Activated T-cell treated with anti-CD3 and anti-CD28 coated beads, Interleukin-2, amount 50 U/mL, for 1 hour (primary cell): ENCODE measurements around the gene TMEM231.
"Not testable (repeated sequence)": the region's sequence is repeated elsewhere in the genome, so short reads cannot be mapped to it uniquely, and the experiment has no call there.

Experiments
- DNase-seq: peaks from one replicate; pipeline ENCODE4 v3.0.0-alpha.2; 2020

TMEM231 gene

GRCh38 chr16:75555707-75556430 is at the start of gene TMEM231:
TSS of gene TMEM231 (minus strand) at chr16:75556252. CDS start at chr16:75556209, 43 bp downstream.
- DNase-seq, result peak; percentile 96

- DNase-seq, result no peak
These were observed 47.2 kb upstream of the TMEM231 start for GRCh38 chr16:75603241-75603640.

GRCh38 chr16:75599452-75600277 is 43.6 kb upstream of the TMEM231 start:
- no peak for DNase-seq

DNA sequence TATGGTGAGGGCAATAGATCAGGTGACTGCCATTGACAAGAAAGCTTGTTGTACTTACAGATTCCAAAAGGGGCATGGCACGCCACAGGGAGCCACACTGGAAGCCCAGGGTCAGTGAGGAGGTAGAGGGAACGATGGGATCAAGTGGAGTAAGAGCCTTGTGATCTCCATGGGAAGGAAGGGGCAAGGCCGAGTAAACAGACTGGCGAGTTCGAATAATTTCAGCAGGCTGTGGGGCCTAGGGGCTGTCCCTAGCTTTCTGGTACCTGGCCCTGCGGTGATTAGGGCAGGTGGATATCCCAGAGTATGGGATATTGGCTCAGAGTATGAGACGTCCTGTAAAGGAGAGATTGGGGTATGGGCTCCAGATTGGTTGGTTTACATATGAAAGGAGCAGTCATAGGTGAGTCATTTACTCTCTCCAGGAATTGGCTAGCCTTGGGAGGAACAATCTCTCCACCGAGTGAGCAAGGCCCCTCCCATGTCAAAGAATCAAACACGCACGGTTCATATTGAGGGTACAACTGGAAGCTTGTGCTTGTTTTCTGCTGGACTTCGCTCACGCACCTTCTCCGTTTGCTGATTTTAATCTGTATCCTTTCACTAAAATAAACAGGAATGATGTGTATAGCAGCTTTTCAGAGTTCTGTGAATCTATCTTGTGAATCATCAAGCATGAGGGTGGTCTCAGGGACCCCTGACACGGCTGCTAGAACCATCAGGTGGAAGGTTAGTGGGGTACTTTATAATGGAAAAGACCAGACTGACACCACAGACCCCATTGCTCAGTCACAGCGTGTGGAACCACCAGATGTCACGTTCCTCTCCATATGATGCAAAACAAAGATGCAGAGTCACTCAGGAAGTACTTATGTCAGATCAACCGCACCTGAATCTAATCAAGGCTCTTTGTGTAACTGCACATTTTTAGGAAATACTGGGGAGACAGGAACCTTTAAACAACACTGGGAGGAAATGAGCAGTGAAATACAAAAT is 38.1 kb upstream of the TMEM231 start:
- no peak for DNase-seq

GRCh38 chr16:75593308-75593707 is 37.3 kb upstream of the TMEM231 start:
- DNase-seq, result no peak

GRCh38 chr16:75591927-75592326 is 35.9 kb upstream of the TMEM231 start:
- not testable (repeated sequence) for DNase-seq

GRCh38 chr16:75590920-75591843 is 35.1 kb upstream of the TMEM231 start:
- DNase-seq, result no peak

GRCh38 chr16:75589306-75589705 is 33.3 kb upstream of the TMEM231 start:
- DNase-seq, result no peak

DNA sequence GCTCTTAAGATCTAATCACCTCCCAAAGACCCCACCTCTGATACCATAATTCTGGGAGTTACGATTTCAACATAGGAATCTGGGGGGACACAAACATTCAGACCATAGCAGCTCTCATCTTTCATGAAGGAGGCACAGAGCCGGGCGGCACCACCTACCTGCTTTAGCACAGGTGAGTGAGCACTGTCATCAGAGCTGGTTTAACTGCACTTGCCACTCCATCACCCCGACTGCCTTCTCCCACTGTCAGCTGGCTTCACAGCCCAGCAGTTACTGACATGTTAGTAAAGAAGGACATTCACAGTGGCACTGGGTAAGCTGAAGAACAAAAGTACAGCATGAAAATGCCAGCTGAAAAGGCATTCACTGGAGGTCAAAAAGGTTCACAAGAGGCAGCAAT is 32.7 kb upstream of the TMEM231 start:
- no peak for DNase-seq

DNA sequence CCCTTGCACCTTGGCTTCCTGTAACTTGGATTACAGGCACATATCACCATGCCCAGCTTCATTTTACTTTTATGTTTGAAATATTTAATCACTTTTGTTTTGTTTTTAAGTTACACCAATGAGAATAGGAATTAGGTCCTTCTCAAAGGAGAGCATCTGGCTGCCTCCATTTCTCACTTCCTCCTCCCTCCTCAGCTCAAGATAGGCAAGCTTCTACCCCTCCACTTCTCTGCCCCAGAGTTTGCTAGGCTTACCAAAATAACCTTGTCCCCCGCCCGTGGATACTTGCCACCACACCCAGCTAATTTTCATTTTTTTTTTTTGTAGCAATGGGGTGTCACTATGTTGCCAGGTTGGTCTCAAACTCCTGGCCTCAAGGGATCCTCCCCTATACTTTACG is 28.1 kb upstream of the TMEM231 start:
- DNase-seq, result no peak

GRCh38 chr16:75579281-75579834 is 23.3 kb upstream of the TMEM231 start:
- no peak for DNase-seq

DNA sequence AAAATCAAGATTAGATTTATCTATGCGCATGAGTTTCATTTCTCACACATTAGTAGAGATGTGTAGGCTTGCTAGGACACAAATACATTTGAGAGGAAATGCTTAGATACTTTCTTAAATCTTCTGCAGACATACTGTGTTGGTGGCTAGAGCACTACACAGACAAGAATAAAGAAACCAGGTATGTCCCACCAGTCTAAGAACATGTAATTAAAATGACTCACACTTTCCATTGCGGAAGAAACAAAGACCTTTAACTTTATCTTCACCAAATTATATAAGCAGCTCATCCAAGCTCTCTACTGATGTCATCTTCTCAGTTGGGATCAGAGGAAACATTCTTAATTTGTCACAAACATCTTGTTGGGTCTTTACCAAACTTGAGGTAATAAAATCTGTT is 22.7 kb upstream of the TMEM231 start:
- DNase-seq, result no peak

DNA sequence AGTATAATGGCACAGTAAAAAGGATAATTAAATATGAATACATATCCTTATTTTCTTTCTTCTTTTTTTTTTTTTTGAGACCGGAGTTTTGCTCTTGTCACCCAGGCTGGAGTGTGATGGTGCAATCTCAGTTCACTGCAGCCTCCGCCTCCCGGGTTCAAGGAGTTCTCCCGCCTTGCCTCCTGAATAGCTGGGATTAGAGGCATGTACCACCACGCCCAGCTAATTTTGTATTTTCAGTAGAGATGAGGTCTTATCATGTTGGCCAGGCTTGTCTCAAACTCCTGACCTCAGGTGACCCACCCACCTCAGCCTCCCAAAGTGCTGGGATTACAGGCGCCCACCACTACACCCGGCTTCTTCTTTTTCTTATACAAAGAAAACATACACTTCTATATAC is 22.2 kb upstream of the TMEM231 start:
- DNase-seq, result no peak

GRCh38 chr16:75576384-75576811 is 20.3 kb upstream of the TMEM231 start:
- DNase-seq, result no peak

DNA sequence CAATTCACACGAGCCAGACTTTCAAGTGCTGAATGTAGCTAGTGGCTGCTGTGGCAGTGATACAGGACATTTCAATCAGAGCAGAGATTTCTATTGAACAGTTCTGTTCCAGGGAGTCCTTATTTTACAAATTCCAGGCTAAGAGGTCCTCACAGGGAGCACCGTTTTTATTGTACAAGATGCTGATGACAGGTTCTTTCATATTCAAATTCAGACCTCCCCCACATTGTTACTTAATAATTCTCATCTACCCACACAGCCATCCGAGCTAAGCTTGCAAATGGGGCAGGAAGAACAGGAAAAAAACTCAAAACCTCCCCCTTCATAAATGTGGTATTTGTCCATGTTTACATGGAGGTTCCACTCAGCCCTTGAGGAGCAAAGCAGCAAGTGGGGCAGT is 19.9 kb upstream of the TMEM231 start:
- DNase-seq, result no peak

GRCh38 chr16:75573955-75574354 is 17.9 kb upstream of the TMEM231 start:
- no peak for DNase-seq

- DNase-seq, result no peak
These were observed 17.0 kb upstream of the TMEM231 start for GRCh38 chr16:75572864-75573542.

- no peak for DNase-seq
These were observed 14.5 kb upstream of the TMEM231 start for GRCh38 chr16:75570396-75571065.

DNA sequence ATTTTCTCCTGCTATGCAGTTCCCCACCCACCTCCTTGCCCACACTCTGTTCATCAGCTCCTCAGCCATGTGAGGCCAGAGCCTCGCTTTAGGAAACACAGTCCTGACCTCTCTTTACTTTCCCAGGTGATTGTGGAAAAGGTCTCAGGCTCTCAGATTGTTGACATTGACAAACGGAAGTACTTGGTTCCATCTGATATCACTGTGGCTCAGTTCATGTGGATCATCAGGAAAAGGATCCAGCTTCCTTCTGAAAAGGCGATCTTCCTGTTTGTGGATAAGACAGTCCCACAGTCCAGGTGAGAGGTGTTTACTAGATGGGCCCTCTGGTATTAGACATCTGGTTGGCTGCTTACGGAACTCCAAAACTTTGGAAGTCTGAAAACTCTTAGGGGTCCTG is 11.9 kb upstream of the TMEM231 start:
- DNase-seq, result no peak

DNA sequence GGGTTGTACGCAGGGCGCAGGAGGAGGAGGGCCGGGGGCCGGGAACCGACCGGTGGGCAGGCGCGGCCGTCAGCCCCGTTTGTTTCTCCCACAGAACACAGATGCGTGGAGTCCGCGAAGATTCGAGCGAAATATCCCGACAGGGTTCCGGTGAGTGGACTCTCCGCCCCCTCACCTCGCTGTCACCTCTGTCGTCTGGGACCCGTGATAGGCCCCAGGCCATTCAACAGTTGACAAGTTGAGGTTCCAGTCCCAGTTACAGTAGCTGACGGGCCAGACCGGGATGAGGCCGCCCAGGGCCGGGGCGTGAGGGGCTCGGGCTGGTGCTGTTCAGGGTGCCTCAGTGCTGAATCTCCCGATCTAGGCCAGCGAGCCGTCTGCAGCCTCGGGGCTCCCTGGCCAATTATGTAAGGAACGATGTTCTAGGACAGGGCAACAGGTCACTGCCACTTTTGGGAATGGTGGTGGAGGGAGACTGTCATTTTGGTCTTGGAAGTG is 10.8 kb upstream of the TMEM231 start:
- DNase-seq, result no peak
